Suppressor macrophage (primary cell): ENCODE results near the gene PLXNA2.

ENCODE experiments used
- DNase-seq, 4 experiments: peaks; one replicate each; pipeline ENCODE4 v3.0.0-alpha.2; 2020 to 2022

The PLXNA2 gene

GRCh38 chr1:208265525-208265924 lies 21.3 kb upstream of the PLXNA2 start:
- no peak for DNase-seq

GRCh38 chr1:208265122-208265469 lies 20.9 kb upstream of the PLXNA2 start:
- no peak for DNase-seq

- no peak for DNase-seq
These were observed 20.4 kb upstream of the PLXNA2 start for GRCh38 chr1:208264469-208265121.

- no peak for DNase-seq
These were observed 17.7 kb upstream of the PLXNA2 start for GRCh38 chr1:208261874-208262273.

GRCh38 chr1:208258277-208258676 lies 14.1 kb upstream of the PLXNA2 start:
- DNase-seq, result no peak

GRCh38 chr1:208257351-208257750 lies 13.2 kb upstream of the PLXNA2 start:
- DNase-seq, result no peak

- no peak for DNase-seq
These were observed 12.4 kb upstream of the PLXNA2 start for GRCh38 chr1:208256556-208256955.

GRCh38 chr1:208256091-208256490 lies 11.9 kb upstream of the PLXNA2 start:
- DNase-seq, result no peak

GRCh38 chr1:208254862-208255261 lies 10.7 kb upstream of the PLXNA2 start:
- DNase-seq, result no peak

- no peak for DNase-seq
These were observed 10.2 kb upstream of the PLXNA2 start for GRCh38 chr1:208254376-208254775.

- DNase-seq, result no peak
These were observed 8.8 kb upstream of the PLXNA2 start for GRCh38 chr1:208252836-208253576.

GRCh38 chr1:208251911-208252835 lies 8.0 kb upstream of the PLXNA2 start:
- peak in 1 of 4 experiments; percentile 28 for DNase-seq

GRCh38 chr1:208251015-208251414 lies 6.8 kb upstream of the PLXNA2 start:
- no peak for DNase-seq

GRCh38 chr1:208250613-208251012 lies 6.4 kb upstream of the PLXNA2 start:
- no peak for DNase-seq

GRCh38 chr1:208248991-208249696 lies 5.0 kb upstream of the PLXNA2 start:
- no peak for DNase-seq

- DNase-seq, result no peak
These were observed 4.2 kb upstream of the PLXNA2 start for GRCh38 chr1:208248307-208248801.

GRCh38 chr1:208247696-208248095 lies 3.5 kb upstream of the PLXNA2 start:
- no peak for DNase-seq

- peak; percentile 91 to 94 (median 92) for DNase-seq
These were observed 1.1 kb upstream of the PLXNA2 start for GRCh38 chr1:208245185-208245705.

GRCh38 chr1:208243527-208243966 lies 637 bp downstream of the PLXNA2 start:
- peak in 3 of 4 experiments; percentile 25 to 57 (median 52) for DNase-seq

GRCh38 chr1:208242941-208243526 lies 1.1 kb downstream of the PLXNA2 start:
- DNase-seq, result peak; percentile 26 to 71 (median 43)

- no peak for DNase-seq
These were observed 2.0 kb downstream of the PLXNA2 start for GRCh38 chr1:208242146-208242545.

GRCh38 chr1:208241512-208241911 lies 2.7 kb downstream of the PLXNA2 start:
- DNase-seq, result no peak
